ENCODE measurements around the gene RNF10. TPM values are rescaled to one million over a fixed set of nuclear protein-coding genes. Genes with fewer than 3 reads are reported as not detected.
"Not testable (repeated sequence)": the region's sequence is repeated elsewhere in the genome, so short reads cannot be mapped to it uniquely, and the experiment has no call there.

The RNF10 gene
- total RNA-seq, 2 experiments from 2014 or later = 205 to 216 TPM

DNA sequence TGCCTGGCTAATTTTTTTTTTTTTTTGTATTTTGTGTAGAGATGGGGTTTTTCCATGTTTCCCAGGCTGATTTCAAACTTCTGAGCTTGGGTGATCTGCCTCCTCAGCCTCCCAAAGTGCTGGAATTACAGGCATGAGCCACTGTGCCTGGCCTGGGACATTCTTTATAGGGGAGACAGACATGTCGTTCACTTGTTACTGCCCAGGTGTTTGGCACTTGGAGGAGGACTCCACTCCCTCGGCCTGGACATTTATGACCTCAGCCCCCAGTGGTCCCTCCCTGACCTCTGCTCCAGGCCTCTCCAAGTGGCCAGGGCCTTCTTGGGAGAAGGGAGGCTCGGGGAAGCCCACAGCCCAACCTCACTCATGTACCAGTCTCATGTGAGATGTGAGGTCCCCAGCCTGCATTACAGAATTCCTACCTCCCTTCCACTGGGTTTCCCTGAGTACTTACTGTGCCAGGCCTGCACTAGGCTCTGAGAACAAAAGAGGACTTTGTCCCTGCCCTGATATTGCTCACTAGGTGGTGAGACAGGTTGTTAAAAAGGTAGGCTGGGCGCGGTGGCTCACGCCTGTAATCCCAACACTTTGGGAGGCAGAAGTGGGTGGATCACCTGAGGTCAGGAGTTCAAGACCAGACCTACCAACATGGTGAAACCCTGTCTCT is 56.7 kb downstream of the RNF10 start:
- Mint-ChIP-seq H3K4me1 (no peaks in the 10 kb centered on the region), H3K27me3 (peaks cover 2% of the 10 kb centered on the region), H3K27ac (no peak overlapping the region), H3K9me3 (no peaks in the 10 kb centered on the region), H3K36me3 (no peaks in the 10 kb centered on the region), H3K4me3 (no peak overlapping the region)
- no peak for DNase-seq
- POLR2A ChIA-PET = interaction anchor here (0.5 kb wide), 1 partner anchor 116 kb away, joined by 5 read pairs; no protein-coding TSS in a partner anchor
- ATAC-seq (ENCODE audit: low read depth) = no peak

GRCh38 chr12:120592121-120593049 is 58.2 kb downstream of the RNF10 start:
- Mint-ChIP-seq H3K27ac (no peak overlapping the region), H3K4me1 (no peaks in the 10 kb centered on the region), H3K36me3 (no peaks in the 10 kb centered on the region), H3K4me3 (no peak overlapping the region), H3K9me3 (no peaks in the 10 kb centered on the region), H3K27me3 (no peaks in the 10 kb centered on the region)
- POLR2A ChIA-PET = no interaction called here
- DNase-seq = no peak
- no peak for ATAC-seq (ENCODE audit: low read depth)

- DNase-seq (no peak), ATAC-seq (ENCODE audit: low read depth) (no peak)
- Mint-ChIP-seq H3K4me1 (no peaks in the 10 kb centered on the region), H3K36me3 (no peaks in the 10 kb centered on the region), H3K9me3 (no peaks in the 10 kb centered on the region), H3K27me3 (peaks cover 5% of the 10 kb centered on the region), H3K27ac (no peak overlapping the region), H3K4me3 (no peak overlapping the region)
- POLR2A ChIA-PET = no interaction called here
Measured at GRCh38 chr12:120596901-120597300, 62.7 kb downstream of the RNF10 start.

GRCh38 chr12:120597861-120598260 is 63.7 kb downstream of the RNF10 start:
- Mint-ChIP-seq H3K27me3 (peaks cover 7% of the 10 kb centered on the region), H3K4me3 (no peak overlapping the region), H3K9me3 (no peaks in the 10 kb centered on the region), H3K4me1 (peaks cover 2% of the 10 kb centered on the region), H3K27ac (no peak overlapping the region), H3K36me3 (no peaks in the 10 kb centered on the region)
- DNase-seq (no peak), ATAC-seq (ENCODE audit: low read depth) (no peak)
- POLR2A ChIA-PET = no interaction called here

- POLR2A ChIA-PET = no interaction called here
- DNase-seq = no peak
- H3K4me3 Mint-ChIP-seq = no peak overlapping the region
- no peaks in the 10 kb centered on the region for H3K9me3 Mint-ChIP-seq
- no peaks in the 10 kb centered on the region for H3K36me3 Mint-ChIP-seq
- H3K4me1 Mint-ChIP-seq = peaks cover 2% of the 10 kb centered on the region
- H3K27ac Mint-ChIP-seq = no peak overlapping the region
- H3K27me3 Mint-ChIP-seq = peaks cover 7% of the 10 kb centered on the region
- no peak for ATAC-seq (ENCODE audit: low read depth)
Measured at GRCh38 chr12:120598674-120599463, 64.7 kb downstream of the RNF10 start.

- H3K27me3 Mint-ChIP-seq = peaks cover 7% of the 10 kb centered on the region
- POLR2A ChIA-PET = no interaction called here
- H3K36me3 Mint-ChIP-seq = no peaks in the 10 kb centered on the region
- H3K27ac Mint-ChIP-seq = no peak overlapping the region
- peaks cover 2% of the 10 kb centered on the region for H3K4me1 Mint-ChIP-seq
- no peak for DNase-seq
- H3K4me3 Mint-ChIP-seq = no peak overlapping the region
- no peaks in the 10 kb centered on the region for H3K9me3 Mint-ChIP-seq
- no peak for ATAC-seq (ENCODE audit: low read depth)
Measured at GRCh38 chr12:120599672-120600552, 65.8 kb downstream of the RNF10 start.

DNA sequence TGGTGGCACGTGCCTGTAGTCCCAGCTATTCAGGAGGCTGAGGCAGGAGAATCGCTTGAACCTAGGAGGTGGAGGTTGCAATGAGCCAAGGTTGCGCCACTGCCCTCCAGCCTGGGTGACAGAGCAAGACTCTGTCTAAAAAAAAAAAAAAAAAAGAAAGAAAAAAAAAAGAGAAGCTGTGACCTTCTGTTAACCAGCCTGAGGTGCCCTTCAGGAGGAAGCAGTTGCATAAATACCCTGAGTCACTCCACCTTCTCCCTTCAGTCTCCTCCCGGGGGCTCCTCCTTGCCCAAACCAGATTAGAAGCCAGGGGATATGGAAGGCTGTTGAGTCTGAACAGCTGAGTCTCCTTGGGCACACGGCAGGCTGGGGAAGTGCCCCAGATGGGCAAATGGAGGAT is 68.3 kb downstream of the RNF10 start:
- not testable (repeated sequence) for DNase-seq; H3K27ac Mint-ChIP-seq; H3K36me3 Mint-ChIP-seq; ATAC-seq (ENCODE audit: low read depth); H3K4me3 Mint-ChIP-seq; H3K9me3 Mint-ChIP-seq; H3K4me1 Mint-ChIP-seq
- POLR2A ChIA-PET = interaction anchor here (0.7 kb wide), 1 partner anchor 22 kb away, joined by 5 read pairs; no protein-coding TSS in a partner anchor
- peaks cover 11% of the 10 kb centered on the region for H3K27me3 Mint-ChIP-seq

- no peak overlapping the region for H3K27ac Mint-ChIP-seq
- POLR2A ChIA-PET = no interaction called here
- no peak for ATAC-seq (ENCODE audit: low read depth)
- no peak for DNase-seq
- H3K27me3 Mint-ChIP-seq = peaks cover 7% of the 10 kb centered on the region
- H3K4me3 Mint-ChIP-seq = no peak overlapping the region
- no peaks in the 10 kb centered on the region for H3K9me3 Mint-ChIP-seq
- no peaks in the 10 kb centered on the region for H3K36me3 Mint-ChIP-seq
- H3K4me1 Mint-ChIP-seq = no peaks in the 10 kb centered on the region
Measured at GRCh38 chr12:120610560-120610959, 76.4 kb downstream of the RNF10 start.

- POLR2A ChIA-PET, H3K4me3 Mint-ChIP-seq, H3K4me1 Mint-ChIP-seq: not testable (repeated sequence)
Measured at GRCh38 chr12:120611534-120611933, 77.4 kb downstream of the RNF10 start.

DNA sequence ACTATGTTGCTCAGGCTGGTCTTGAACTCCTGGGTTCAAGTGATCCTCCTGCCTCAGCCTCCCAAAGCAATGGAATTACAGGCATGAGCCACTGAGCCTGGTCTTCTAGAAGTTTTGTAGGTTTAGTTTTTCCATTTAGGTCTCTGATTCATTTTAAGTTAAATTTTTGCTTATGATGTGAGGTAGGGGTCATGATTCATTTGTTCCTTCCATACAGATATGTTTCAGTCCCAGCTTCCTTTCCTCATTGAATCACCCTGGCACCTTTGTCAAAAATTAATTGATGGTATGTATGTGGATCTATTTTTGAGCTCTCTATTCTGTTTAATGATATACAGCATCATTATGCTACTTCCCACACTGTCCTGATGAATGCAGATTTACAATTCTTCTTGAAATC is 80.7 kb downstream of the RNF10 start:
- POLR2A ChIA-PET = interaction anchor here (0.6 kb wide), 1 partner anchor 45 kb away, joined by 5 read pairs; no protein-coding TSS in a partner anchor
- ATAC-seq (ENCODE audit: low read depth) = no peak
- DNase-seq = no peak
- no peak overlapping the region for H3K4me3 Mint-ChIP-seq
- H3K9me3 Mint-ChIP-seq = no peaks in the 10 kb centered on the region
- no peak overlapping the region for H3K27ac Mint-ChIP-seq
- H3K27me3 Mint-ChIP-seq = peaks cover 15% of the 10 kb centered on the region
- no peaks in the 10 kb centered on the region for H3K4me1 Mint-ChIP-seq
- no peaks in the 10 kb centered on the region for H3K36me3 Mint-ChIP-seq

More at GRCh38 chr12:120611534-120611933, 77.4 kb downstream of the RNF10 start:
- not testable (repeated sequence) for DNase-seq; H3K36me3 Mint-ChIP-seq; H3K27me3 Mint-ChIP-seq; H3K9me3 Mint-ChIP-seq; H3K27ac Mint-ChIP-seq; ATAC-seq (ENCODE audit: low read depth)

DNA sequence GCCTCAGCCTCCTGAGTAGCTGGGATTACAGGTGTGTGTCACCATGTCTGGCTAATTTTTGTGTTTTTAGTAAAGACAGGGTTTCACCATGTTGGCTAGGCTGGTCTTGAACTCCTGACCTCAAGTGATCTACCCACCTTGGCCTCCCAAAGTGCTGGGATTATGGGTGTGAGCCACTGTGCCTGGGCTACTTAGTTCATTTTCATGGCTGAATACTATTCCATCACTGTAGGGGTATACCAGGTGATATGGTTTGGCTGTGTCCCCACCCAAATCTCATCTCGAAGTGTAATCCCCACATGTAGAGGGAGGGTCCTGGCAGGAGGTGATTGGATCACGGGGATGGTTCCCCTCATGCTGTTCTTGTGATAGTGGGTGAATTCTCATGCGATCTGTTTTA is 83.0 kb downstream of the RNF10 start:
- H3K27ac Mint-ChIP-seq; H3K4me3 Mint-ChIP-seq; H3K9me3 Mint-ChIP-seq; DNase-seq; H3K36me3 Mint-ChIP-seq; H3K4me1 Mint-ChIP-seq; POLR2A ChIA-PET; ATAC-seq (ENCODE audit: low read depth): not testable (repeated sequence)
- H3K27me3 Mint-ChIP-seq = peaks cover 19% of the 10 kb centered on the region

GRCh38 chr12:120617767-120618166 is 83.6 kb downstream of the RNF10 start:
- peaks cover 19% of the 10 kb centered on the region for H3K27me3 Mint-ChIP-seq
- POLR2A ChIA-PET; H3K4me3 Mint-ChIP-seq; H3K36me3 Mint-ChIP-seq; ATAC-seq (ENCODE audit: low read depth); H3K4me1 Mint-ChIP-seq; DNase-seq; H3K9me3 Mint-ChIP-seq; H3K27ac Mint-ChIP-seq: not testable (repeated sequence)

Measured in activated naive CD8-positive, alpha-beta T cell treated with anti-CD3 and anti-CD28 coated beads, Interleukin-2, amount 10 ng/mL, durations not matched to agents 7 days and 5 days (primary cell).